Measurements from ENCODE around the gene LRATD1. TPM values are rescaled to one million over a fixed set of nuclear protein-coding genes. Genes with fewer than 3 reads are reported as not detected.

LRATD1 gene
- total RNA-seq, 1 experiment from 2014 or later: 14.9 TPM

DNA sequence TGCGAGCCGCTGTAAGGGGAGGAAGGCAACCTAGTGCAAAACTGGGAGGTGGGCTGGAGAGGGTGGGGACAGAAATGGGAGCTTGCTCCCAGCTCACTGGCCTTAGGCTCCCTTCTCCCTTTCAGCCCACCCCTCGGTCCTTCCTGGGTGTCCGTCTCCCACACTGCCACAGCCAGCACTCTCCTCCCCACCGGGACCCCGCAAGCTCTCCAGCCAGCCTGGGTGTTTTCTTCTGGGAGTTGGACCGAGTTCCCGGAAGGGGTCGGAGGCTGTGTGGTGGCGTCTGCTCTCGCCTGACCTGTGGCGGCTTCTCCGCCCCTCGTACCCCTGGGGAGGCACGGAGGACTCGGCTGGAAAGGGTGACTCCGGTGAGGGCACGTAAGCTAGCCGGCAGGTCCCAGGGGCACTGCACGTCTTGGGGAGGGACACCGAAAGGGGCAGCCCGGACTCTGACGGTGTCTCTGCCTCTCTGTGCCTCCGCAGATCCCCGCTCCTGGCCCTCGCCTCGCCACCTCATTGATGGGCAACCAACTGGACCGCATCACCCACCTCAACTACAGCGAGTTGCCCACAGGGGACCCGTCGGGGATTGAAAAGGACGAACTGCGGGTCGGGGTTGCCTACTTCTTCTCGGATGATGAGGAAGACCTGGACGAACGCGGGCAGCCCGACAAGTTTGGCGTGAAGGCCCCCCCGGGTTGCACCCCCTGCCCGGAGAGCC is 1.1 kb downstream of the LRATD1 start:
- DNase-seq (ENCODE audit: low spot score): no peak

DNA sequence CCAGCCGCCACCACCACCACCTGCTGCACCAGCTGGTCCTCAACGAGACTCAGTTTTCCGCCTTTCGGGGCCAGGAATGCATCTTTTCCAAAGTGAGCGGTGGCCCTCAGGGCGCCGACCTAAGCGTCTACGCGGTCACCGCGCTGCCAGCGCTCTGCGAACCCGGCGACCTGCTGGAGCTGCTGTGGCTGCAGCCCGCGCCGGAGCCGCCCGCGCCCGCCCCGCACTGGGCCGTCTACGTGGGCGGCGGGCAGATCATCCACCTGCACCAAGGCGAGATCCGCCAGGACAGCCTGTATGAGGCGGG is 1.6 kb downstream of the LRATD1 start:
- DNase-seq (ENCODE audit: low spot score): no peak

- peak; percentile 74 for DNase-seq (ENCODE audit: low spot score)
Observed at GRCh38 chr2:14634489-14635390, 2.2 kb downstream of the LRATD1 start.

- DNase-seq (ENCODE audit: low spot score): peak; percentile 58
Observed at GRCh38 chr2:14635391-14635871, 2.9 kb downstream of the LRATD1 start.

GRCh38 chr2:14638488-14638887 is 6.0 kb downstream of the LRATD1 start:
- no peak for DNase-seq (ENCODE audit: low spot score)

DNA sequence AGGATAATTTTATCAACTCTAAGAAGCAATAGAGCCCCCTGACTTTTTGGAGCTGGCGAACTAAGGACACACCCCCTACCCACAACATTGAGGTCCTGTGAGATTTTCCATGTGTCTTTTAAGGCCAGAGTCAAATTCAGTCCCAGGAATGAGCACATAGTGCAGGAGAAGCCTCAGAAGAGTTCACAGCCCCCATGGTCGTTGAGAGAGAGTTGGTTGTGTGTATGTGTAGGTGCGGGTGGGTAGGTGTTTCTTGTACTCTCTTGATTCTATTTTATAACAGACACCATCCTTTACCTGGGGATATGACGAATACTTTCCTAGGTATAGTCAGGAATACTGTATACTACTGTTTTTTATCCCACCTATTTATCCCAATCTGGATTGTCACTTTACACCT is 8.6 kb downstream of the LRATD1 start:
- DNase-seq (ENCODE audit: low spot score): no peak

DNA sequence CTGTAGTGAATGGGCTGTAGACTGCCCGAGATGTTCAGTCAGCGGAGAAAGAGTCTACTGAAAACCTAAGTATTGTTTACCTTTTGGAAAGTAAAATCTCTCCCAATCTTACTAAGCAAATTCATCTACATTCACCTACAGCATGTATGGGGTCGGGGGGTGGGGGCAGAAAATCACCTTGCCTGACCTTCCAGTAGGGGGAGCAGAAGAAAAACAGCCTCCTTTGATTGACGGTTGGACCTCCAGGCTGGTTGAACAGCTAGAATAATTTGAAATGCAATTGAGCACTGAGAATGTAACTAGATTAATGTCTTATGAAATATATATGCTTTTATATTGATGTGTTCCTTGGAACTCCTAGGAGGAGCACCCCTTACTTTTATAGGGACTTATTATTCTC is 10.0 kb downstream of the LRATD1 start:
- no peak for DNase-seq (ENCODE audit: low spot score)

GRCh38 chr2:14647714-14648113 is 15.2 kb downstream of the LRATD1 start:
- DNase-seq (ENCODE audit: low spot score): no peak

GRCh38 chr2:14650066-14650465 is 17.5 kb downstream of the LRATD1 start:
- no peak for DNase-seq (ENCODE audit: low spot score)

DNA sequence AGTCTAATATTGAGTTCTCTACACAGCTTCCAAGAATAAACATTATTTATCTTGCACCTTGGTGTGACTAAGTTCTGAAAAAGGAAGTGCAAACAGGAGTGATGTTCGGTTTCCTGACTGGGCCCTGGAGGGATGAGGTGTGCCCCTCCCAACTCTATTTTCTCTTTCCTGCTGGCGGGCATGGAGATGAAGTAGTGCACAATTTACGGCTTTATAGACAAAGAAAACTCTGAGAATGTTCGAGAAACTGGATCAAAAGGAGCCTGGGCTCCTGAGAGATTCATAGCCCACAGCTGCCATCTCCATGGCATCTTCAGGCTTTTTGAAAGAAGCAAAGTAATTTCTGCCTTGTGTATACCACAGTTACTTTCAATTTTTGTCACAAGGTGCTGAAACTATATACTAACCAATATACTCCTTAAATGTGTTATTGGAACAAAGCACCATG is 22.3 kb downstream of the LRATD1 start:
- DNase-seq (ENCODE audit: low spot score): no peak

GRCh38 chr2:14656146-14656545 is 23.6 kb downstream of the LRATD1 start:
- no peak for DNase-seq (ENCODE audit: low spot score)

DNA sequence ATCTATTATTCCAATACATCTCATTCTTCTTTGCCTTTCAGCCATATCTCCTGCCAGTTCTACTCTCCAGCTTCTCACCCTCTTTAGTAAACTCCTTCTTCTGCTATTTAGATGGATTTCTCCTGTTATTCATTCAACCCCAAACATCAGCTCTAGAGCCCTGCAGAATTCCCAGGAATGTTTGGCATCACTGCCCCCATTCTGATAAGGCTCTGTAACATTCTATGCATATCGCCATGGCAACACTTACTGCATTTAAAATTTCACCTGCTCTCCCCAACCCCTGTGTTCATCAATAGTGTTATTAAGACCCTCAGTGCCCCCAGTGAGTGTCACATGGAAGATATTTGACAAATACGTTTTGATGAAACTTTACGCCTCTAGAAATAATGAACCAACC is 28.6 kb downstream of the LRATD1 start:
- no peak for DNase-seq (ENCODE audit: low spot score)

DNA sequence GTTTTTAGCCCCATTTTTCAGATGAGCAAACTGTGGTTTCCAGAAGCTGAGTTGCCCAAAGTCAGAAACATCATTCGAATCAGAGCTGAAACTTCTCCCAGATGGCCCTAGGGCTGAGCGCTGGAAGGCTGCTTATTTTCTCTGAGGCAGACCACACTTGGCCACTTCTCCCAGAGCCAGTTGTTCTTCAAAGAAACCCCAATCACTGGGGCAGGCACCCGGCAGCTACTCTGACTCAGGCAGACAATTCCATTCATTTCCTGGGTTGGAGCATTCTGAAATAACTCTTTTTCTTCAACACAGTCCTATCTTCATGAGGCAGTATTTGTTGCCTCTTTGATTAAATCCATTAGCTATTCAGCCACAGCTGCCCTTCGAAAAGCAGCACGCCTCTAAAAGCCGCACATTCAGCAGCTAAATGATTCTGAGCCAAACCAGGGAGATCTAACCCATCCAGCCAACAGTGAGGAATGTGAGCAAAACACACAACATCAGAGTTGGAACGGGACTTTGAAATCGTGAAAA is 40.9 kb downstream of the LRATD1 start:
- no peak for DNase-seq (ENCODE audit: low spot score)

GRCh38 chr2:14675489-14675888 is 43.0 kb downstream of the LRATD1 start:
- no peak for DNase-seq (ENCODE audit: low spot score)

DNA sequence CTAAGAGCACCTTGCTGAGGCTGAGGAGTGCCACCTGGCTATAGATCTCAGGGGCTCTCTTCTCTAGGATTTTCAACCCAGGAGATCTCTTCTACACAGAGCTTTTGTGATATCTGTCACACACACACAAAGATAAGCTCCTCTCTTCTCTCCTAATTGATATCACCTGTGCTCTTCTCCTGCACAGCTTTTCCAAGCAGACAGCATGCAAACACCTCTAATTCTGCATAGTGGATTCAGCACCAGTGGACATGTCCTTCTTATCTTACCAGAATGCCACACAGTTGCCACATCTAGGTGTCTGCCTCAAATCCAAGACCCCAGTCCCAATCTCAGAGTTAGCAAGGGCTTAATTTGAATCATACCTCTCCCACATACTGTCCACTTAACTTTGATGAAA is 43.9 kb downstream of the LRATD1 start:
- no peak for DNase-seq (ENCODE audit: low spot score)

GRCh38 chr2:14677039-14677438 is 44.5 kb downstream of the LRATD1 start:
- DNase-seq (ENCODE audit: low spot score): no peak

- no peak for DNase-seq (ENCODE audit: low spot score)
Observed at GRCh38 chr2:14678761-14679160, 46.2 kb downstream of the LRATD1 start.

GRCh38 chr2:14681608-14682007 is 49.1 kb downstream of the LRATD1 start:
- no peak for DNase-seq (ENCODE audit: low spot score)

Data from H4 (cell line).